IPS-18a (cell line): ENCODE results near the gene CXCR6.

ENCODE experiments used
- H3K27ac ChIP-seq: one replicate; pipeline ENCODE4 v1.5.1; 2013; ENCODE audit warnings: low read length
- H3K27me3 ChIP-seq: one replicate; pipeline ENCODE4 v1.6.1; 2013; ENCODE audit warnings: mild to moderate bottlenecking, low read length; ENCODE audit not compliant: control insufficient read depth, insufficient read depth
- H3K36me3 ChIP-seq: one replicate; pipeline ENCODE4 v1.6.1; 2013; ENCODE audit warnings: low read depth, low read length; ENCODE audit not compliant: control insufficient read depth
- H3K4me1 ChIP-seq: one replicate; pipeline ENCODE4 v1.6.1; 2013; ENCODE audit warnings: low read depth, low read length; ENCODE audit not compliant: control insufficient read depth
- H3K4me3 ChIP-seq: one replicate; pipeline ENCODE4 v1.5.1; 2013; ENCODE audit warnings: low read length
- H3K9ac ChIP-seq: one replicate; pipeline ENCODE4 v1.6.1; 2013; ENCODE audit warnings: mild to moderate bottlenecking, low read length, moderate library complexity
- H3K9me3 ChIP-seq: one replicate; pipeline ENCODE4 v1.6.1; 2013; ENCODE audit warnings: low read depth, low read length; ENCODE audit not compliant: control insufficient read depth

The CXCR6 gene

DNA sequence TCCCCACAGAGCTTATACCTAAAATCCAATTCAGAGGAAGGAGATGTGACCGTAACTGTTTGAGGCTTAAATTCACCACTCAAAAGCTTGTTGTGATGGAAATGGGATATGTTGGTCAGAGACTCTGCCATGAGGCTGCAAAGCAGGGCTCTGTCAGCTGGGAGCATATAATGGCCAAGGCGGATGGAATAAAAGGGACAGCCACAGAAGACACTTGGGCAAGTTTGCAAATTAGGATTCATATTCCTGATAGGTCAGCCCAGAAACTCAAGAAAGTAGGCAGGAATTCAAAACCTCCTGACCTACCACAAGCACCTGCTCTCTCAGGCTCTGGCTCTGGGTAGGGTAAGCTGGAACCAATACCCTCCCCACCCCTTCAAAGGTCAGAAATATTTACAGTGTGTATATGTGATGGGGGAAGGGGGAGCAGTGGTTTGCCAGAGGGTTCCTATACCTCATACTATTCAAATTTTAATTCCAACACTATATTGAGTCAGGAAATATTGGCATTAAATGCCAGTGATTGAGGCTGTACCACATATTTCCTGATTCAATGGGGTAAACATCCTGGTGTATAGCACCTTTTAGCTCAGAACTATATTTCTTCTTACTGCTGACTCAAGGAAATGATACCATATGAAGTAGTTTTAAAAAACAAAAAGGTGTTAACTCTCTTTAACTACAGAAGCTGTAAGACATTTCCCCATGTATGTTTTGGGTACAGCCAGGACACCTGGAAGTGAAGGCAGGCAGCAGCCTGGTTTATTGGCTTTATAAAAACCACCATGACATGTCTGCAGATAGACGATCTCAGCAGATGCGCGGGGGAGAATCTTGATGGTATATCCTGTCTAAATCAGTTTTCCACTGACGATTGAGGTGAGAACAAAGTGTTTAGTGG is 33.2 kb downstream of the CXCR6 start:
- peaks cover 42% of the 10 kb centered on the region for H3K36me3 ChIP-seq
- no peak overlapping the region for H3K4me3 ChIP-seq
- H3K27me3 ChIP-seq, result no peaks in the 10 kb centered on the region
- H3K9ac ChIP-seq, result no peak overlapping the region
- H3K9me3 ChIP-seq, result no peaks in the 10 kb centered on the region
- no peaks in the 10 kb centered on the region for H3K4me1 ChIP-seq
- H3K27ac ChIP-seq, result no peak overlapping the region

DNA sequence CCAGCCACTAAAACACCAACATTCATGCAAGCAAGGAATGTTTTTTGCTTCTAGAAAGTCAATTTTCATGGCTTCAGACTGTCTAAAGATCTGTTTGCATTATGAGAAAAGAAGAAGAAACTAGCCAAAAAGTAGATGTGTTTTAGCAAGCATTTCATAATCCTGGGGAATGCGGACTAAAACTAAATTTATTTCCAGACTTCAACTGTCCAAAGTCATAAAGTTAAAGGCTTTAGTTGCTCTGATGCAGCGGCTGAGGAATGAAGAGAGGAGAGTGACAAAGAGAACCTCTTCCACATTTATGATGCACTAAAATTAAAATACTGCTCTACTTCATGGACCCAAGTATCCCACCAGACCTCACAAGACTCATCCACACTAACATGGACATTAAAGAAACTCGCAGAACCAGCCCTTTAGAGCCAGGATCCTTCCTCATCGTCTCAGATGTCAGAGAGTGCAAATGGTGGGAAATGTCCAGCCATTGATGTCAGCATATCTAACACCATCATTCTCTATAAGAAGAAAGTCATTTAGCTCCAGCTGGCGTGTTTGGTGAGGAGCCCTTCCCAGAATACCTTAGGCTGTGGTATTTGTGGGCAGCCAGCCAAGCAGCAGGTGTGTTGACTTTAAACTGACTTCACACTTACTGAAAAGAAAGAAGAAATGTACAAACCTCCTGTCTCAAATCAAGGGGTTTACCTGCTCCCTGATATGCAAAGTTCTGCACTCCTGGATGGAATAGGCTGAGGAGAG is 34.9 kb downstream of the CXCR6 start:
- Histone ChIP-seq H3K9me3 (no peaks in the 10 kb centered on the region), H3K36me3 (peaks cover 52% of the 10 kb centered on the region), H3K4me1 (no peaks in the 10 kb centered on the region), H3K27ac (no peak overlapping the region), H3K4me3 (no peak overlapping the region), H3K27me3 (no peaks in the 10 kb centered on the region), H3K9ac (no peak overlapping the region)

DNA sequence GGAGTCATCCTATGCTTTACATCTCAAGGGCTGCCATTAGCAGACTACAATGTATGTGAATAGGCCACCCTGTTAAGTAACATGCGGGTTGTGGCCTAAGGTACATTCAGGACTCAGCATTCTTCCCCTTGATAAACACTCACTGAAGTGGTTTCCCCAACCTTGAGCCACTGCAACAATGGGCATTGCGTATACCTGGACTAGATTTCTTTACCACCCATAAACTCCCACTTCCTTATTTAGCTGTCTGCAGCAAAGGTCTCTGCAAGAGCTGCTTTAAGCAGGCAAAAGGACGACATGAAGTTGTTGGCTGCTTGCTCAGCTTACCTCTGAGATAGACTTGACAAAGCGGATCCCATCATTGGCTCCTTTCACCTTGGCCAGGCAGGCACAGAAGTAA is 36.1 kb downstream of the CXCR6 start:
- peaks cover 64% of the 10 kb centered on the region for H3K36me3 ChIP-seq

DNA sequence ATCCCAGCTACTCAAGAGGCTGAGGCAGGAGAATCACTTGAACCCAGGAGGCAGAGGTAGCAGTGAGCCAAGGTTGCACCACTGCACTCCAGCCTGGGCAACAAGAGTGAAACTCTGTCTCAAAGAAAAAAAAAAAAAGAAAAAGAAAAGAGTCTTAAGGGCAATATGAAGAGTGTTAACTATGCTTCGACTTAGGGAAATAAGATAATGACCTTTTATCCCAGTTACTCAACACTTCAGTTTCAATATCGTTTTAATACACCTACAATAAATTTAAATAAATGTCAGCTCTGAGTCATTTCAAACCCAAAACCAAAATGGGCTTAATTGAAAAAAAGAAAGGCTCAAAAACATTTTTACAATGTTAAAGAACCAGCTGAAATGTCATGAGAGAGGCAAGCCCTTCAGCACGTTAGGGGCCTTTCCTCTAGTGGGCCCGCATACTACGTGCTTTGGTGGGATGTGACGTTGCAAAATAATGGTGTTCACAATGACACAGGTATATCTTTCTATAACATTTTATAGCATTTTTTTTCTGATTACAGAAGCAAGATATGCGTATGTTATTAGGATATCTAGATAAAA is 37.1 kb downstream of the CXCR6 start:
- Histone ChIP-seq H3K9ac (no peak overlapping the region), H3K9me3 (no peaks in the 10 kb centered on the region), H3K4me3 (no peak overlapping the region), H3K4me1 (no peaks in the 10 kb centered on the region), H3K36me3 (peaks cover 62% of the 10 kb centered on the region), H3K27ac (no peak overlapping the region), H3K27me3 (no peaks in the 10 kb centered on the region)

More for the DNA sequence above, 36.1 kb downstream of the CXCR6 start:
- Histone ChIP-seq H3K27ac (no peak overlapping the region), H3K4me3 (no peak overlapping the region), H3K27me3 (no peaks in the 10 kb centered on the region), H3K9me3 (no peaks in the 10 kb centered on the region), H3K9ac (no peak overlapping the region), H3K4me1 (no peaks in the 10 kb centered on the region)

DNA sequence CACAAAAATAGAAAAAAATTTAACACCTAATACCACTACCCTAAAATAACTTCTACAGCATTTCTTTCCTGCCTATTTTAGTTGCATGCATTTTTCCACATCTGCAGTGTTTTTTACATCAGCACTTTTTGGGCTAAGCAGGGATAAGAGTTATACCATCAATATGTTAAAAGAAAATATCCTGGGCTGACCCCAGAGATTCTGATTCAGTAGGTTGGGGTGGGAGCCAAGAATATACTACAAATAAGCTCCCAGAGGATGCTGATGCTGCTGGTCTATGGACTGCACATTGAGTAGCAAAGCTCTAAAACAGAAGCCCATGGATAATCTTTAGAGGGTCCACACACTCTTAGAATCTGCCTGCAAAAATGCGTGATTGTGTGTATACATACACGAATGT is 37.6 kb downstream of the CXCR6 start:
- Histone ChIP-seq H3K9ac (no peak overlapping the region), H3K4me1 (no peaks in the 10 kb centered on the region), H3K4me3 (no peak overlapping the region), H3K9me3 (no peaks in the 10 kb centered on the region), H3K36me3 (peaks cover 59% of the 10 kb centered on the region), H3K27me3 (no peaks in the 10 kb centered on the region), H3K27ac (no peak overlapping the region)

DNA sequence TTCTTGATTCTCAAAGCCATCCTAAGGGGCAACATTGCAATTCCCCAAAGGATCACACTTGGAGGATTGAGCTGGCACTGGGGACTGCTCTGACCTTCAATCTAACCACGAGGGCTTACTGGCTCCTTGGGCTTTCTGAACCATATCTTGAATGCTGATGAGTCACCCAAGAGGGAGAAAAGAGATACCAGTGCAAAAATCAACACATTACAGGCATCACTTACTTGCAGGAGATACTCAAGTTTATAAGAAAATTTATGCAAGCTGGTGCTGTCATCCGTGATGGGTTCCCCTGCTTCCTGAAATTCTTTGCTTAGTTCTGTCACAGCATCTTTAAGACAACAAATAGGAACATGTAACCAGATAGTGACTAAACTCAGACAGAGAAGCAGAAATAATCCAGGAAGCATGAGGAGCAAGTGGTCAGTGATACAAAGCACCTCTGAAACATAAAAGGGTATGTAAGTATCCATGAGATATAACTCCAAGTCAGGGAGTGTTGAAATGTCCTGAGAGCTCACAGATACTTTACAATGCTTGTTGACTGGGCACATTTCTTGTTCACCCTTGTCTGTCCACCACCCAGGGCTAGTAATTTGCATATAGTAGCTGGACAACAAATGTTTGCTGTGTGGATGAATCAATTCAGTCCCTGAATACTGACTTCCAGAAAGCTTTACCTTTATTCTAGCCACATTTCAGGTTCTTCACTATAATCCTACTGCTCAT is 38.2 kb downstream of the CXCR6 start:
- no peak overlapping the region for H3K27ac ChIP-seq
- no peaks in the 10 kb centered on the region for H3K4me1 ChIP-seq
- H3K36me3 ChIP-seq, result peaks cover 59% of the 10 kb centered on the region
- no peaks in the 10 kb centered on the region for H3K9me3 ChIP-seq
- no peak overlapping the region for H3K4me3 ChIP-seq
- H3K9ac ChIP-seq, result no peak overlapping the region
- no peaks in the 10 kb centered on the region for H3K27me3 ChIP-seq

DNA sequence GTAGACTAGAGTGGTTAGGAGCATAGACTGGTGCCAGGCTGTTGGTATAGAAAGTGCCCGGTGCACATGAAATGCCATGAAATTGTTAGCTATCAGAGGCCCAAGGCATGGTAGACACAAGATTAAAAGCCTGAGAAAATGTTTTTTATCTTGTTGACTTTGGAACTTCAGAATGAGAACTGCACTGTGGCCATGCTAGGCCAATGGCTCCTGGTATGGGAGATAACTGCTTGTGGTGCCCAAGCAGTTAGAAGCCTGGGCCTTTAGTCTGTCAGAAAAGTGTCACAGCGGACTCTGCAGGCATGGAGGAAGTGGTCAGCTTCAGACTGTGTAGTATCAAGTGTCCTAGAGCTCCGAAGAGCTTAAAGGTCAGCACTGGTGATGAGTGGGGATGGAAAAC is 40.5 kb downstream of the CXCR6 start:
- peaks cover 53% of the 10 kb centered on the region for H3K36me3 ChIP-seq
- no peaks in the 10 kb centered on the region for H3K9me3 ChIP-seq
- no peaks in the 10 kb centered on the region for H3K4me1 ChIP-seq
- H3K4me3 ChIP-seq, result no peak overlapping the region
- no peak overlapping the region for H3K9ac ChIP-seq
- H3K27me3 ChIP-seq, result no peaks in the 10 kb centered on the region
- no peak overlapping the region for H3K27ac ChIP-seq

DNA sequence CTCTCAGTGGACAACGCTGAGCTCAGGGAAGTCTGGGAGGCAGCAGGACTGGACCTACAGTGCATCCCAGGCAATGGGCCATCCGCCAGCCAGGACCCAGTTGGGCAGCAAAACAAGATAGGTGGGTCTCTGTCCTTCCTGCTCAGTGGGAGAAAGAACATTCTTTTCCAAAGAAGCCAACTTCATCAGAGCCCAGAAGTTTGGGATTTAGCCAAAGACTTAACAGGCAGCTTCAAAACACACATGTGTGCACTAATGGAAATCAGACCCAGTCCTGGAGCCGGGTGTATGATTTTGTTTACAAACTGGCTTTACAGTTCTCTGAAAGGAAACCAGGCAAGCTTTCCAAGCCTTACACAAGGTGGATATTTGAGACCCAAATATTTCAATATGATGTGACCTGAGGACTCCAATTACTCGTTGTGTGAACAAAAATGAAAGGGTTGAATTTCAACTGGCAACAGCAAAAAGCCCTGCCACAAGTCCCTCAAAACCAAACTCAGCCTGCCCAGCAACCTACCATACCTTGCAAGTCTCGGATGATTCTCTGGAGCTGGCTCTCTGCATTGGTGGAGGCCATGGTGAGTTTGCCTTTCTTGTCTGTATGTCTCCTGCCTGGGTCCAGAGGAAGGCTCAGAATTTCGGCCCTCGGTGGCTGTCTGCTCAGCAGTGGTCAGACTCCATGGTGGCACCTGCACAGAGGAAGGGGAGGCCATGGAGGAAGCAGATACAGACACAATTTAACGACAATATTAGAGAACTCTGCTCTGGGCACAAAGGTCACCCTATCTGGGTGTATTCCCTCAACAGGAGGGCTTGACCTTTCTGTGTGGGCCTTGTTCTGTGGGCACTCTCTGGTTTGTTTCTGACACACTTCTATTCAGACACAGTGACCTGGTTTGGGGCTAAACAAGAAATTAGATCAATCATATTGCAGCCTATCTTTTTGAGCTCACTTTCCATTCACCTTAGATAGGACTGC is 41.4 kb downstream of the CXCR6 start:
- Histone ChIP-seq H3K36me3 (peaks cover 47% of the 10 kb centered on the region), H3K27me3 (no peaks in the 10 kb centered on the region), H3K9me3 (no peaks in the 10 kb centered on the region), H3K4me1 (no peaks in the 10 kb centered on the region), H3K9ac (no peak overlapping the region), H3K27ac (no peak overlapping the region), H3K4me3 (no peak overlapping the region)

DNA sequence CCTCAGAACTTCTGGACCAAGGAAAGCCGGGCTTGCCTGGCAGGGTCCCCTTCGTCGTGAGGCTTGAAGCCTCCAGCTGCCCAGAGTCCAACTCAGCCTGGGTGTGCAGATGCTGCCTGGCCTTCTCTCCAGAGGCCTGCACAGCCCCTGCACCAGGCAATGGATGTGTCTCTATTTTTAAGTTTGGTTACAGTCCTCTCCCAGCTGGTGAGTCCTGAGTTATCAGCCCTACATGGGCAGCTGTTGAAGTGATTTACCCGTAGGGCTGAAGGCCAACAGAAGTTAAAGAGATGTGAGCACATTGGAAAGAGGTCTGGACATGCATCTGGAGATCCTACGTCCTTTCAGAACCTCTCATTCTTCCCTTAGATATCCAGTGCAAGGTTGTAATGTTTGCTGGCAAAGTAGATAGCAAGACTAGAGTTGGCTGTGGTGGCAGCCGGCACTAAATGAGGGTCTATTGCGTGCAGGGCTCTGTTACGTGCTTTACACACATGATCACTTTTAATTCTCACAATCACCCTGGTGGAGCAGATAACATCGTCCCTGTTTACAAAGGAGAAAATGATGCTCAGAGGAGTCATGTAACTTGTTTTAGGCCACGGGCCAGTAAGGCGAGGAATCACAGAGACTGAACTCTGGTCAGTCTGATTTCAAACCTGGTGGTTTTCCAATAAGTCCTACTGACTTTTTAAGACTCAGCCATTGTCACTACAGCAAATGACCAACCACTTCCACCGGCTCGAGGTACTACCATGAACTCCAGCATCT is 42.5 kb downstream of the CXCR6 start:
- peaks cover 42% of the 10 kb centered on the region for H3K36me3 ChIP-seq
- H3K27ac ChIP-seq, result no peak overlapping the region
- no peak overlapping the region for H3K4me3 ChIP-seq
- no peaks in the 10 kb centered on the region for H3K9me3 ChIP-seq
- H3K4me1 ChIP-seq, result no peaks in the 10 kb centered on the region
- no peaks in the 10 kb centered on the region for H3K27me3 ChIP-seq
- no peak overlapping the region for H3K9ac ChIP-seq
